Ishikawa (cell line): ENCODE data around the gene DGCR8.

Experiments used
- CEBPB ChIP-seq: IDR thresholded peaks from 2 replicates; pipeline ENCODE4 v1.6.1; 2012
- CREB1 ChIP-seq: IDR thresholded peaks from 2 replicates; pipeline ENCODE4 v1.6.1; 2012; ENCODE audit warnings: low read depth
- EGR1 ChIP-seq: IDR thresholded peaks from 2 replicates; pipeline ENCODE4 v1.6.1; 2012
- EP300 ChIP-seq: IDR thresholded peaks from 2 replicates; pipeline ENCODE4 v1.6.1; 2012; ENCODE audit warnings: borderline replicate concordance
- FOXM1 ChIP-seq: IDR thresholded peaks from 2 replicates; pipeline ENCODE4 v1.6.1; 2012; ENCODE audit warnings: low read depth, borderline replicate concordance
- NFIC ChIP-seq: IDR thresholded peaks from 2 replicates; pipeline ENCODE4 v1.6.1; 2012
- RAD21 ChIP-seq: IDR thresholded peaks from 2 replicates; pipeline ENCODE4 v1.6.1; 2012; ENCODE audit warnings: low read depth
- REST ChIP-seq: IDR thresholded peaks from 2 replicates; pipeline ENCODE4 v1.6.1; 2012; ENCODE audit warnings: low read depth, mild to moderate bottlenecking
- TAF1 ChIP-seq: IDR thresholded peaks from 2 replicates; pipeline ENCODE4 v1.6.1; 2012; ENCODE audit warnings: low read depth, mild to moderate bottlenecking
- TCF12 ChIP-seq: IDR thresholded peaks from 2 replicates; pipeline ENCODE4 v1.6.1; 2012; ENCODE audit warnings: low read depth
- TEAD4 ChIP-seq: IDR thresholded peaks from 2 replicates; pipeline ENCODE4 v1.6.1; 2012
- USF1 ChIP-seq: IDR thresholded peaks from 2 replicates; pipeline ENCODE4 v1.6.1; 2012
- YY1 ChIP-seq: IDR thresholded peaks from 2 replicates; pipeline ENCODE4 v1.6.1; 2012; ENCODE audit warnings: low read depth
- ZBTB7A ChIP-seq: IDR thresholded peaks from 2 replicates; pipeline ENCODE4 v1.6.1; 2012; ENCODE audit warnings: low read depth
- TF ChIP-seq, protein P1 (sequence below): IDR thresholded peaks from 2 replicates; pipeline ENCODE4 v1.6.1; 2012

DGCR8 gene

GRCh38 chr22:20084547-20085413 is 4.7 kb downstream of the DGCR8 start:
- TF ChIP-seq TEAD4 (no peak), YY1 (no peak), REST (no peak), RAD21 (peak; percentile 27; the same call in 1 of the 2 replicates), ZBTB7A (no peak), TAF1 (no peak), CEBPB (no peak), USF1 (no peak), EP300 (no peak), CREB1 (no peak), NFIC (peak; percentile 50), FOXM1 (no peak), EGR1 (no peak), TCF12 (no peak)
- TF ChIP-seq, protein P1, sequence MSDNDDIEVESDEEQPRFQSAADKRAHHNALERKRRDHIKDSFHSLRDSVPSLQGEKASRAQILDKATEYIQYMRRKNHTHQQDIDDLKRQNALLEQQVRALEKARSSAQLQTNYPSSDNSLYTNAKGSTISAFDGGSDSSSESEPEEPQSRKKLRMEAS, result no peak

GRCh38 chr22:20085651-20086050 is 5.6 kb downstream of the DGCR8 start:
- no peak for TF ChIP-seq TEAD4
- no peak for TF ChIP-seq EP300
- TF ChIP-seq, protein P1, result no peak
- TF ChIP-seq NFIC, result no peak
- TF ChIP-seq REST, result no peak
- no peak for TF ChIP-seq ZBTB7A
- TF ChIP-seq EGR1, result no peak
- TF ChIP-seq YY1, result no peak
- TF ChIP-seq FOXM1, result no peak
- TF ChIP-seq RAD21, result no peak
- no peak for TF ChIP-seq TCF12
- no peak for TF ChIP-seq USF1
- TF ChIP-seq TAF1, result no peak
- no peak for TF ChIP-seq CEBPB
- TF ChIP-seq CREB1, result no peak

GRCh38 chr22:20086101-20086599 is 6.1 kb downstream of the DGCR8 start:
- TF ChIP-seq, protein P1, result no peak
- TF ChIP-seq TCF12 (no peak), EGR1 (no peak), EP300 (no peak), NFIC (no peak), FOXM1 (no peak), REST (no peak), YY1 (no peak), USF1 (no peak), ZBTB7A (no peak), CREB1 (no peak), CEBPB (no peak), TEAD4 (no peak), TAF1 (no peak), RAD21 (no peak)
